ENCODE results near the gene LRRC9.

LRRC9 gene

DNA sequence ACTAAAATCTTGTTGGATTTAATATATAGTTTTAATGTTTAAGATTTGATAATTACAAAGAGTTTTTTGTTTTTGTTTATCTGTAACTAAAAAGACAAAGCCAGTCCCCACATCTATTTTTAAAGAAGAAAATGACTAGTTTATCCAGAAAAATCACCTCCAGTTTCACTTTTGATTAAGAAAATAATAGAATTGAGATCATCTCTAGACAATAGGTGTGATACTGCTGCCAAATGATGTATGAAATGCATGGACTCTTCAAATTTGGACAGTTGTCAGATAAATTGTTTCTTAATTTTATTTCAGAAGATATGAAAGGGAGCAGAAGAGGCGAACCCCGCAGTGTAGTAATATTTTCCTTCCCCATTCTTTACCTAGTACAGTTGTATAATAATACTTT is 191.8 kb downstream of the LRRC9 start:
- in situ Hi-C loops (cut with HindIII; ENCODE audit: low sequenced_read_pairs): no loop called here
- TF ChIP-seq, protein P1, sequence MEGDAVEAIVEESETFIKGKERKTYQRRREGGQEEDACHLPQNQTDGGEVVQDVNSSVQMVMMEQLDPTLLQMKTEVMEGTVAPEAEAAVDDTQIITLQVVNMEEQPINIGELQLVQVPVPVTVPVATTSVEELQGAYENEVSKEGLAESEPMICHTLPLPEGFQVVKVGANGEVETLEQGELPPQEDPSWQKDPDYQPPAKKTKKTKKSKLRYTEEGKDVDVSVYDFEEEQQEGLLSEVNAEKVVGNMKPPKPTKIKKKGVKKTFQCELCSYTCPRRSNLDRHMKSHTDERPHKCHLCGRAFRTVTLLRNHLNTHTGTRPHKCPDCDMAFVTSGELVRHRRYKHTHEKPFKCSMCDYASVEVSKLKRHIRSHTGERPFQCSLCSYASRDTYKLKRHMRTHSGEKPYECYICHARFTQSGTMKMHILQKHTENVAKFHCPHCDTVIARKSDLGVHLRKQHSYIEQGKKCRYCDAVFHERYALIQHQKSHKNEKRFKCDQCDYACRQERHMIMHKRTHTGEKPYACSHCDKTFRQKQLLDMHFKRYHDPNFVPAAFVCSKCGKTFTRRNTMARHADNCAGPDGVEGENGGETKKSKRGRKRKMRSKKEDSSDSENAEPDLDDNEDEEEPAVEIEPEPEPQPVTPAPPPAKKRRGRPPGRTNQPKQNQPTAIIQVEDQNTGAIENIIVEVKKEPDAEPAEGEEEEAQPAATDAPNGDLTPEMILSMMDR (IDR thresholded peaks at IDR 0.05; ENCODE audit: low read depth, low read length): no peak
- DNase-seq (ENCODE audit: low read depth, low spot score): no peak
- no peak overlapping the region for H3K4me3 ChIP-seq (ENCODE audit: low read depth, low read length)
